Activated CD4-positive, alpha-beta T cell treated with anti-CD3 and anti-CD28 coated beads, Interleukin-2, amount 50 U/mL, for 1 hour (primary cell): ENCODE data around the gene PADI2.

Experiments used
- DNase-seq: peaks from one replicate; pipeline ENCODE4 v3.0.0-alpha.2; 2020

The PADI2 gene

GRCh38 chr1:17053086-17053684 lies 66.1 kb downstream of the PADI2 start:
- DNase-seq, result no peak

- no peak for DNase-seq
Measured at GRCh38 chr1:17052641-17053040, 66.6 kb downstream of the PADI2 start.

DNA sequence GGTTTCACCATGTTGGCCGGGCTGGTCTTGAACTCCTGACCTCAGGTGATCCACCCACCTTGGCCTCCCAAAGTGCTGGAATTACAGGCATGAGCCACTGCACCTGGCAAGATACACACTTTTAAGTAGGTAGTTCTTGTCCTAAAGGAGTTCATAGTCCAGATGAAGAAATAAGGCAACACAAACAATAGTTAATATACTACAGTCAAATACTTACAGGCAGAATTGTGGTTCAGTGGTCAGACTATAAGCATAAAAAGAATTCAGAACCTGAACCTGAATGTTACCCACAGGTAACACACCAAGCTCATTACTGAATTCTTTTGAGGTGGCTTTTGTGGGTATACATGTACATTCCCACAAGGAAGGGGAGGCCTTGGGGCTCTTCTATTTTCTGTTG lies 67.2 kb downstream of the PADI2 start:
- no peak for DNase-seq

DNA sequence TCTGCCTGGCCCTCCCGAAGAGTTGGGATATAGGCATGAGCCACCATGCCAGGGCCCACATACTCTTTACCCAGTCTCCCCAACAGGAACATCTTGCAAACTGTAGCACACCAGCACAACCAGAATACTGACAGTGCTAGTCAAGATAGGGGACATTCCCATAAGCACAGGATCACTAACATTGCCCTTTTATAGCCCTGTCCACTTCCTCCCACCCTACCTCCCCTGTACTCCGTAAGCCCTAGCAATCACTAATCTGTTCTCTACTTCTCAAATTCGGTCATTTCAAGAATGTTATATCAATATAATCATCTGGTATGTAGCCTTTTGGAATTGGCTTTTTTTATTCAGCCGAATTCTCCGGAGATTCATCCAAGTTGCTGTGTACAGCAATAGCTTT lies 71.3 kb downstream of the PADI2 start:
- DNase-seq, result no peak

DNA sequence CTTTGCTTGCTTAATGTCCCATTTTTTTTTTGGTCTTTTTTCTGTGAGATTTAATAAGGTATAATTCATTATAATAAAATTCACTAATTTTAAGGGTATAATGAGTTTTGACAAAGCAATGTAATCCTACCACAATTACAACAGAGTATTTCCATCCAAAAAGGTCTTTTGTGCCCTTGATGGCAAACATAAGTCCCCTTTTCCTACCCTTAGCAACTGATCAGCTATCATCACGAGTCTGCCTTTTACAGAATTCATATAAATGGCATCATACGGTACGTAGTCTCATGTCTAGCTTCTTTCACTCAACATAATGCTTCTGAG lies 73.0 kb downstream of the PADI2 start:
- no peak for DNase-seq

DNA sequence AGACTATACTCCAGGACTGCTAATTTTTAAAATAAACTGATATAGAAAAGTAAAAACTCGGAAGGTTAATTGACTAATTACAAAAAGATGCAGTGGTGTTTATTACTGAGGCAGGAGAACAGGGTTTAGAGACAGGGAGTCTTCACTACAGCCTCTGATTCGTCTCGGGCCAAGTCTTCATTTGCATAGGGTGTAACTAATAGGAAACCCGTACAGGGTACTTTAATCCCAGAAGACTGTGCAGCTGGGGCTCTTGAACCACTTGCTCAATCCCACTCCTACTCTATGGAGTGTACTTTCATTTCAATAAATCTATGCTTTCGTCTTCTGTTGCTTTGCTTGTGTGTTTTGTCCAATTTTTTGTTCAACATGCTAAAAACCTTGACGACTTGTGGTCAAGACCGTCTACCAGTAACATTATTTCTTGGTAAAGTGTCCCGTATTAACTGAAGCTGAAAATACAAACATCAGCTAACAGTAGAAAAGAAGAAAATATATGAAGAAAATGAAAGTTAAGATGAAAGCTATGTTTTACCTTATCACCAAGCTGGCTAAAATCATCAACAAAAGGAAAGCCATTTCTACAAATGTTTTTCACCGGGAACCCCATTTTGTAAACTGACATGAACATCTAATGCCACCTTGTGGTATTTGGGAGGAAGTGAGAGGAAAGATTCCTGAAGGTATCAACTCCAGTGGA lies 73.5 kb downstream of the PADI2 start:
- no peak for DNase-seq

- DNase-seq, result no peak
Measured at GRCh38 chr1:17045150-17045549, 74.1 kb downstream of the PADI2 start.

- no peak for DNase-seq
Measured at GRCh38 chr1:17043676-17044075, 75.6 kb downstream of the PADI2 start.

- no peak for DNase-seq
Measured at GRCh38 chr1:17040135-17040534, 79.1 kb downstream of the PADI2 start.

DNA sequence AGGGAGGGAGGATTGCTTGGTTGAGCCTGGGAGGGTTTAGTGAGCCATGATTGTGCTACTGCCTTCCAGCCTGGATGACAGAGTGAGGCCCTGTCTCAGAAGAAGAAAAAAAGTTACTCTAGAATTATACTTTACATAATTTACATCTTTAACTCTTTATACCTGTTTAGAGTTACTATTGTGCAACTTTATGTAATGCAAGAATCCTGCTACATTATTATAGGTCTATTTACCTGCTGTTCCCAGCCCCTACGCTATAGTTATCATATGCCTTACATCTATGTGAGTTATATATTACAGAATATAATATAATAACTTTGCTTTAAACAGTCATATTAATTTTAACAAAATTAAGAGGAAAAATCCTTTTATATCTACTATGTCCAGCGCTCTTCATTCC lies 79.7 kb downstream of the PADI2 start:
- DNase-seq, result no peak

GRCh38 chr1:17033481-17033880 lies 85.8 kb downstream of the PADI2 start:
- no peak for DNase-seq

DNA sequence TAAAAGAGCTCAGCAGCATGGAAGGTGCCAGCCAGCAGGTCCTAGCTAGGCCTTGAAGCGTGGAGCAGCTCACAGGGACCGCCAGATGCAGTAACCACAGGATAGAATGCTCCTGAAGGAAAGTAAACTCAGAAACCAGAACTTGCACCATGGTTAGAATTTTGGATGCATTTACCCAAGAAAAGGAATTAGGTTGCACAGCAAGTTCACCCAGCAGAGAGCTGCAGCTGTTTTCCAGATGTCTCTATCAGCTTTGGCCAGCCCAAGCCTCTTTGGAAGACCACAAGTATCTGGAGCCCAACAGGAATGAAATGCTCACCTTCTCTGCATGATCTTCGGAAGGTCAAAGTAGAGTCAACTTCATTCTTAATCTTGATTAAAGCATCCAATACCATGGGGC lies 86.5 kb downstream of the PADI2 start:
- DNase-seq, result no peak

- no peak for DNase-seq
Measured at GRCh38 chr1:17031436-17031835, 87.8 kb downstream of the PADI2 start.

GRCh38 chr1:17030206-17030605 lies 89.0 kb downstream of the PADI2 start:
- DNase-seq, result no peak

- no peak for DNase-seq
Measured at GRCh38 chr1:17028662-17029188, 90.5 kb downstream of the PADI2 start.

GRCh38 chr1:17027900-17028299 lies 91.4 kb downstream of the PADI2 start:
- no peak for DNase-seq

DNA sequence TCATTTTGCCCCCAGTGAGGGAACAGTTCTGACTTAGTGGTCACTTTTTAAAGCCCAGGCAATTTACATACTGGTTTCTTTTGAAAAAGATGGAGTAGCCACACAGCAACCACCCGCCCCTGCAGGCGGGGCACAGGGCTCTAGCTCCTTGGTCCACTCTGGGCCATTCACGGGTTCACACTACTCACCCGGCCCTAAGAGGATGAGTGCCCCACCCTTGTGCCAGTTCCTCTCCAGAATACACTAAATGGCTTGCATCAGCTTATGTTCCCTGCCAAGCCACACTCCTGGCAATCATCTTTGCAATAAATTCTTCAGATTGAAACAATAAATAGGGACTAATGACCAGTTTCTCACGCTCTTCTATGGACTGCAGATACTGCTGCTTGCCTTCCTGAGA lies 91.8 kb downstream of the PADI2 start:
- no peak for DNase-seq

DNA sequence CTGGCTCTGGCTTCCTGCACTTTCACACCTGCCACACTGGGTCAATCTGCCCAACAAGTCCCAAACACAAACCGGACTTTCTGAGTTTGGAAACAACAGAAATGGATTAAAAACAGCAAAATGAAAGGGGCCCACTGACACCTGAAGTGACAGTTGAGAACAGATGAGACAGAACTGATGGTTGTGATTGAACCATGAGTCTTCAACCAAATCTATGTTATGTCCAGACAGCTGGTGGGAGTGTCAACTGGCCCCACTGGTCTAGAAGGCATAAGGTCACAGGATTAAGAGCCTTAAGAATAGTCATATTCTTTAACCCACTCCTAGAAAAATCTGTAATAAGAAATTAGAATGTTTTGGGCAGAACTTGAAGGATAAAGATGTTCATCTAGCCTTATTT lies 94.5 kb downstream of the PADI2 start:
- no peak for DNase-seq

- DNase-seq, result no peak
Measured at GRCh38 chr1:17023573-17023972, 95.7 kb downstream of the PADI2 start.

DNA sequence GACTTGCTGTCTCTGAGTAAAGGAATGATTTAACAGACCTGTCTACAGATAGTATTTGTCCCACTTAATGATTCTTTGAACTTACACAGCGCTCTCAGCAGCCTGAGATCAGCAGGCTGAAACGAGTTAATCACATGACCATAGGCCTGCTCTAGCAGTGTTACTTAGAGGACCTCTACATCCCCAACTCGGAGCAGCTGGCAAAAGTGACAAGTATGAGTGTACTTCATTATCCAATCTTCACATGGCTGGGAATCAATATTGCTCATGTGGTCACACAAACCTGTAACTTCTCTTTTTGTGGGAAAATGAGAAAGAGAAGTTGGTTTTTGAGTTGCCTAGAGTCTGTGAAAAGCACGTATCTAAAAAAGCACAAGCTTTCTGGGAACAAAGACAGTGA lies 96.1 kb downstream of the PADI2 start:
- DNase-seq, result no peak

DNA sequence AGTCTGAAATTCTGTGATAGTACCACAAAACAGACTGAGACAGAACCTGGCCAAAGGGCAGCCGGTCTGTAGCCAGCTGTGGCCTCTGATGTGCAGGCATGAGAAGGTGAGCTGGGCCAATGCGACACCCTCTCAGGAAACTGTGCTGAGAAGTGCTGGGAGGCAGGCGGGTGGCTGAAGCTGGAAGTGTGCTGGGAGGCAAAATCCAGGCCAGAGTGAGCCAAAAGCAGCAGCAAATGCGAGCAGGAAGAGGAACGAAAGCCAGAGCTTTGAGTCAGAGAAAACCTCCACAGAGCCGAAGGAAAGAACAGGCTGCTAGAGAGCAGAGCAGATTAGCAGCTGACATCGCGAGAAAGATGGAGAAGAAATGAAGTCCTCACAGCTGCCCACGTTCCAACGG lies 97.4 kb downstream of the PADI2 start:
- DNase-seq, result no peak

DNA sequence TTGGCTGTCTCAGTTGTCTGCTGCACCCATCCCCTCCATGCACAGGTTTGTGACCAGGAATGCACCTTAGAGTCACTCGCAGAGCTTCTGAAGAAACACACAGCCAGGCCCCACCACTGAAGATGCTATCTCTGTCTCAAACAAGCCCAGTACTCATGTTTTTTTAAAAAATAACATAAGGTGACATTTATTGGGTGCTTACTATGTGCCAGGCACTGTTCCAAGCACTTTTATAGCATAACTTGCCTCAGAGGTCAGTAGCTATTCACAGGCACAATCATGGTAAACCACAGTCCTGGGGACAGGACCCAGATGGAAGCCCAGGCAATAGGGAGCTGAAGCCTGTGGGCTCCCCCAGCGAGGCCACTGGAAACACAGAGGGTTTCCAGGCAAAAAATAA lies 98.7 kb downstream of the PADI2 start:
- no peak for DNase-seq

DNA sequence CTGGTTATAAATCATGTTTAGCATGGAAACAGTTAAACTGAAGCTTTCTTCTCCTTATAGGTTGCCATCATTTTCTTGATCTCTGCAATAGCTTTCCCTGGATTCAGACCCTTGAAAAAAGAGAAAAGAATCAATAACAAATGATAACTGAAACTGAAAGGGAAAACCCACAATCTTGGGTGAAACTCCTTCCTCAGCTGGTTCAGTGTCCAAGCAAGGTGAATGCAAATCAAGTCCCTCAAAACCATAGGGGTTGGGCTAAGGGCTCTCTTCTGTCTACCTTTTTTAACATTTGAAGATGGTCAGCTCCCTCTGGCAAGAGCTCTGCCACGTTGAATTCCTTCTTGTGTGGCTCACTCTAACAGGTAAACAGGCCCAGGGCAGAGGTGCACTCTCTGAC lies 100.4 kb downstream of the PADI2 start:
- DNase-seq, result no peak

- DNase-seq, result no peak
Measured at GRCh38 chr1:17017435-17017834, 101.8 kb downstream of the PADI2 start.
